BJ (cell line): ENCODE data around the gene SDHAF4. TPM values are rescaled to one million over a fixed set of nuclear protein-coding genes. Genes with fewer than 3 reads are reported as not detected.

ENCODE experiments used
- CTCF ChIA-PET: fragments of 350-600 bp; formaldehyde crosslinking; extraction: SDS; loops from one replicate; lab custom pipeline; 2021; ENCODE audit warnings: antibody characterized with exemption, inconsistent platforms; lab: Yijun Ruan, JAX
- POLR2A ChIA-PET: fragments of 300-600 bp; sonication (Branson Sonifier 250); formaldehyde crosslinking; extraction: SDS; loops from one replicate; lab custom pipeline; 2021; ENCODE audit warnings: antibody characterized with exemption; lab: Charles Lee
- DNase-seq: peaks from one replicate; pipeline ENCODE4 v3.0.0-alpha.2; 2011; ENCODE audit warnings: low read depth
- H3K27me3 ChIP-seq: 2 replicates; pipeline ENCODE4 v1.6.0; 2011; ENCODE audit warnings: low read length; ENCODE audit not compliant: control insufficient read depth, insufficient read depth
- H3K36me3 ChIP-seq: 2 replicates; pipeline ENCODE4 v1.5.1; 2011; ENCODE audit warnings: low read length; ENCODE audit not compliant: control insufficient read depth, insufficient read depth
- H3K4me3 ChIP-seq: 2 replicates; pipeline ENCODE4 v1.5.1; 2011; ENCODE audit warnings: low read depth, mild to moderate bottlenecking, control low read depth, low read length
- CTCF ChIP-seq: IDR thresholded peaks from 2 replicates; pipeline ENCODE4 v1.5.1; 2011; ENCODE audit warnings: low read depth, mild to moderate bottlenecking, control low read depth, inconsistent platforms, low read length, moderate library complexity; ENCODE audit not compliant: insufficient read depth
- polyA plus RNA-seq: library from polyadenylated mRNA; depleted of rRNA; stranded (reverse); fragments of >200 nt; gene quantifications from 2 replicates; pipeline ENCODE4 v1.2.3, GENCODE V29; 2011

Gene SDHAF4
- polyA plus RNA-seq, 1 experiment = 7.2 TPM

- no peak for DNase-seq
- H3K4me3 ChIP-seq = no peak overlapping the region
- H3K36me3 ChIP-seq = no peaks in the 10 kb centered on the region
- ChIA-PET CTCF (no interaction called here), POLR2A (no interaction called here)
- H3K27me3 ChIP-seq = no peaks in the 10 kb centered on the region
- no peak for TF ChIP-seq CTCF
Measured at GRCh38 chr6:70563530-70563929, 3.2 kb upstream of the SDHAF4 start.

GRCh38 chr6:70574643-70575042, 7.9 kb downstream of the SDHAF4 start:
- no peak for DNase-seq
- POLR2A ChIA-PET = no interaction called here
- Histone ChIP-seq H3K36me3 (no peaks in the 10 kb centered on the region; the same call in 1 of the 2 replicates), H3K4me3 (no peak overlapping the region), H3K27me3 (no peaks in the 10 kb centered on the region)
- CTCF ChIA-PET = interaction anchor here (0.6 to 1.5 kb wide), 3 partner anchors 9 to 307 kb away, joined by 3 read pairs; no protein-coding TSS in a partner anchor
- no peak for TF ChIP-seq CTCF

- Histone ChIP-seq H3K27me3 (no peaks in the 10 kb centered on the region), H3K4me3 (no peak overlapping the region), H3K36me3 (no peaks in the 10 kb centered on the region; the same call in 1 of the 2 replicates)
- TF ChIP-seq CTCF = no peak
- ChIA-PET CTCF (interaction anchor here (1.1 kb wide), 1 partner anchor 10 kb away, joined by 3 read pairs; no protein-coding TSS in a partner anchor), POLR2A (no interaction called here)
- no peak for DNase-seq
Measured at GRCh38 chr6:70575899-70576495, 9.3 kb downstream of the SDHAF4 start.

GRCh38 chr6:70586114-70586513, 19.4 kb downstream of the SDHAF4 start:
- H3K36me3 ChIP-seq = peaks cover 5% of the 10 kb centered on the region
- no peak for DNase-seq
- ChIA-PET POLR2A (no interaction called here), CTCF (no interaction called here)
- H3K4me3 ChIP-seq = no peak overlapping the region
- TF ChIP-seq CTCF = no peak
- H3K27me3 ChIP-seq = no peaks in the 10 kb centered on the region

GRCh38 chr6:70590400-70590799, 23.7 kb downstream of the SDHAF4 start:
- H3K4me3 ChIP-seq = no peak overlapping the region
- H3K27me3 ChIP-seq = no peaks in the 10 kb centered on the region
- CTCF ChIA-PET = no interaction called here
- no peaks in the 10 kb centered on the region; the same call in 1 of the 2 replicates for H3K36me3 ChIP-seq
- POLR2A ChIA-PET = no interaction called here
- DNase-seq = no peak
- no peak for TF ChIP-seq CTCF
